H9 (cell line): ENCODE data around the gene LAMA5. TPM values are rescaled to one million over a fixed set of nuclear protein-coding genes. Genes with fewer than 3 reads are reported as not detected.
A peak's percentile ranks its signal among the peaks of the same experiment; 100 is the strongest.

Source experiments
- DNase-seq: peaks from one replicate; pipeline ENCODE4 v3.0.0-alpha.2; 2017
- H2AFZ ChIP-seq: one replicate; pipeline ENCODE4 v1.6.1; 2013; ENCODE audit warnings: mild to moderate bottlenecking, low read length, control low read depth, moderate library complexity
- H2AK5ac ChIP-seq: 2 replicates; pipeline ENCODE4 v1.6.1; 2013; ENCODE audit warnings: low read length, control low read depth, mixed read lengths; ENCODE audit not compliant: insufficient read length
- H2BK120ac ChIP-seq: one replicate; pipeline ENCODE4 v1.6.1; 2013; ENCODE audit warnings: low read depth, mild to moderate bottlenecking, low read length, control low read depth, inconsistent platforms; ENCODE audit not compliant: poor library complexity, severe bottlenecking
- H2BK12ac ChIP-seq: 2 replicates; pipeline ENCODE4 v1.6.1; 2013; ENCODE audit warnings: low read length, control low read depth, mixed read lengths, low read depth; ENCODE audit not compliant: insufficient read length
- H2BK15ac ChIP-seq: 2 replicates; pipeline ENCODE4 v1.6.1; 2013; ENCODE audit warnings: low read depth, low read length, control low read depth
- H2BK20ac ChIP-seq: one replicate; pipeline ENCODE4 v1.6.1; 2013; ENCODE audit warnings: low read depth, mild to moderate bottlenecking, low read length, control low read depth, inconsistent platforms; ENCODE audit not compliant: poor library complexity, severe bottlenecking
- H2BK5ac ChIP-seq: 2 replicates; pipeline ENCODE4 v1.6.1; 2013; ENCODE audit warnings: low read length, control low read depth, mixed read lengths; ENCODE audit not compliant: insufficient read length
- H3K14ac ChIP-seq: 2 replicates; pipeline ENCODE4 v1.6.1; 2013; ENCODE audit warnings: low read length, control low read depth; ENCODE audit not compliant: insufficient read depth
- H3K18ac ChIP-seq: 2 replicates; pipeline ENCODE4 v1.6.1; 2013; ENCODE audit warnings: low read depth, mild to moderate bottlenecking, mixed read lengths, low read length, control low read depth; ENCODE audit not compliant: insufficient read length
- H3K23ac ChIP-seq: 2 replicates; pipeline ENCODE4 v1.6.1; 2013; ENCODE audit warnings: low read length, control low read depth, mixed read lengths, low read depth; ENCODE audit not compliant: insufficient read length
- H3K23me2 ChIP-seq: 2 replicates; pipeline ENCODE4 v1.6.1; 2013; ENCODE audit warnings: low read depth, mild to moderate bottlenecking, mixed read lengths, low read length, control low read depth; ENCODE audit not compliant: insufficient read length, poor library complexity, severe bottlenecking
- H3K27ac ChIP-seq: 2 replicates; pipeline ENCODE4 v1.5.1; 2013; ENCODE audit warnings: low read length, control low read depth, mixed read lengths, low read depth; ENCODE audit not compliant: insufficient read length
- H3K27me3 ChIP-seq: 2 replicates; pipeline ENCODE4 v1.6.1; 2013; ENCODE audit warnings: low read length, control low read depth, inconsistent platforms; ENCODE audit not compliant: insufficient read depth
- H3K4ac ChIP-seq: 2 replicates; pipeline ENCODE4 v1.6.1; 2013; ENCODE audit warnings: low read depth, mild to moderate bottlenecking, control low read depth, inconsistent platforms, low read length, moderate library complexity
- H3K4me1 ChIP-seq: 2 replicates; pipeline ENCODE4 v1.6.1; 2013; ENCODE audit warnings: low read length, control low read depth, inconsistent platforms; ENCODE audit not compliant: insufficient read depth
- H3K4me2 ChIP-seq: 2 replicates; pipeline ENCODE4 v1.6.1; 2013; ENCODE audit warnings: low read length, control low read depth, mixed read lengths; ENCODE audit not compliant: insufficient read length, insufficient read depth
- H3K56ac ChIP-seq: 2 replicates; pipeline ENCODE4 v1.6.1; 2013; ENCODE audit warnings: low read depth, mild to moderate bottlenecking, mixed read lengths, low read length, control low read depth; ENCODE audit not compliant: insufficient read length
- H3K79me1 ChIP-seq: 2 replicates; pipeline ENCODE4 v1.6.1; 2013; ENCODE audit warnings: low read depth, mild to moderate bottlenecking, moderate library complexity, low read length, control low read depth, inconsistent platforms; ENCODE audit not compliant: insufficient read depth, poor library complexity, severe bottlenecking
- H3K79me2 ChIP-seq: 2 replicates; pipeline ENCODE4 v1.6.1; 2013; ENCODE audit warnings: low read length, control low read depth, inconsistent platforms; ENCODE audit not compliant: insufficient read depth
- H3K9ac ChIP-seq: 2 replicates; pipeline ENCODE4 v1.6.1; 2013; ENCODE audit warnings: low read length, control low read depth, mixed read lengths; ENCODE audit not compliant: insufficient read length; ENCODE audit errors: extremely low read depth
- H3K9me3 ChIP-seq: one replicate; pipeline ENCODE4 v1.6.1; 2013; ENCODE audit warnings: low read depth, low read length, inconsistent platforms; ENCODE audit not compliant: control insufficient read depth
- H3T11ph ChIP-seq: one replicate; pipeline ENCODE4 v1.6.1; 2013; ENCODE audit warnings: mild to moderate bottlenecking, low read length, control low read depth, inconsistent platforms
- H4K20me1 ChIP-seq: one replicate; pipeline ENCODE4 v1.6.1; 2013; ENCODE audit not compliant: control insufficient read depth, insufficient read length, insufficient read depth
- H4K5ac ChIP-seq: 2 replicates; pipeline ENCODE4 v1.6.1; 2013; ENCODE audit warnings: low read depth, mild to moderate bottlenecking, mixed read lengths, low read length, control low read depth; ENCODE audit not compliant: insufficient read length
- H4K8ac ChIP-seq: replicated peaks from 2 replicates; pipeline ENCODE4 v1.6.1; 2013; ENCODE audit warnings: low read length, control low read depth, mixed read lengths, low read depth; ENCODE audit not compliant: insufficient read length
- H4K91ac ChIP-seq: 2 replicates; pipeline ENCODE4 v1.6.1; 2013; ENCODE audit warnings: low read depth, mild to moderate bottlenecking, moderate library complexity, mixed read lengths, low read length, control low read depth; ENCODE audit not compliant: insufficient read length
- H3K27ac Mint-ChIP-seq, 3 experiments: 2 replicates in 2 of 3; 3 replicates in 1 of 3; pipeline ENCODE4 v1.8.0; 2020 to 2021; ENCODE audit warnings: mixed read lengths in 3 of 3, mild to moderate bottlenecking in 1 of 3, moderate library complexity in 1 of 3
- H3K27me3 Mint-ChIP-seq: 2 replicates; pipeline ENCODE4 v1.8.0; 2021; ENCODE audit warnings: low read depth, mild to moderate bottlenecking, moderate library complexity, mixed read lengths
- H3K36me3 Mint-ChIP-seq, 3 experiments: 2 replicates in 2 of 3; 3 replicates in 1 of 3; pipeline ENCODE4 v1.8.0; 2020 to 2021; ENCODE audit warnings: low read depth in 3 of 3, mixed read lengths in 3 of 3; ENCODE audit not compliant: insufficient read depth in 1 of 3
- H3K4me1 Mint-ChIP-seq, 2 experiments: 2 replicates each; pipeline ENCODE4 v1.8.0; 2020; ENCODE audit warnings: mixed read lengths in 2 of 2
- H3K4me3 Mint-ChIP-seq, 2 experiments: 2 replicates in 1 of 2; 3 replicates in 1 of 2; pipeline ENCODE4 v1.8.0; 2020 to 2021; ENCODE audit warnings: mild to moderate bottlenecking in 2 of 2, mixed read lengths in 2 of 2, moderate library complexity in 1 of 2
- H3K9me3 Mint-ChIP-seq, 2 experiments: 2 replicates in 1 of 2; 3 replicates in 1 of 2; pipeline ENCODE4 v1.8.0; 2020; ENCODE audit warnings: mild to moderate bottlenecking in 2 of 2, mixed read lengths in 2 of 2, moderate library complexity in 1 of 2
- WGBS: extraction: QIAGEN DNeasy Blood & Tissue Kit; methylation state at CpG from one replicate; pipeline ENCODE4 v1.1.7; 2013; ENCODE audit warnings: missing lambda C conversion rate, low lambda C conversion rate, mixed read lengths; ENCODE audit not compliant: insufficient read length; ENCODE audit errors: extremely low coverage; 5-methylcytosine and 5-hydroxymethylcytosine counted together
- total RNA-seq: library from RNA; stranded (reverse); gene quantifications from 2 replicates; pipeline ENCODE4 v1.2.1, GENCODE V29; 2021
- TF ChIP-seq, protein P1 (sequence below): fragments of 200-600 bp; sonication (generic); conservative IDR thresholded peaks from 3 replicates; pipeline ENCODE4 v1.8.0; 2021; ENCODE audit warnings: antibody characterized with exemption, mild to moderate bottlenecking

The LAMA5 gene
- total RNA-seq, 1 experiment from 2014 or later = 200 TPM

GRCh38 chr20:62354811-62355341, 12.2 kb downstream of the LAMA5 start:
- Histone ChIP-seq H3K14ac (no peak overlapping the region; the same call in 1 of the 2 replicates), H3K79me1 (peaks cover 5% of the 10 kb centered on the region), H3T11ph (no peak overlapping the region), H2BK20ac (no peak overlapping the region), H4K8ac (no peak overlapping the region), H3K9me3 (no peaks in the 10 kb centered on the region), H3K23ac (no peak overlapping the region), H3K79me2 (peaks cover 4% of the 10 kb centered on the region; the same call in 1 of the 2 replicates), H3K56ac (no peak overlapping the region), H3K4me2 (no peak overlapping the region), H3K4ac (peak overlapping the region; percentile 29; the same call in 1 of the 2 replicates), H3K18ac (no peak overlapping the region), H4K20me1 (no peaks in the 10 kb centered on the region), H2BK5ac (no peak overlapping the region), H3K9ac (no peak overlapping the region), H3K27me3 (no peaks in the 10 kb centered on the region), H2AK5ac (no peak overlapping the region), H2BK120ac (no peak overlapping the region), H3K27ac (no peak overlapping the region), H2BK12ac (no peak overlapping the region), H2BK15ac (no peak overlapping the region), H4K91ac (no peak overlapping the region), H2AFZ (no peak overlapping the region), H4K5ac (no peak overlapping the region), H3K4me1 (no peaks in the 10 kb centered on the region; the same call in 1 of the 2 replicates), H3K23me2 (no peaks in the 10 kb centered on the region)
- Mint-ChIP-seq H3K27ac (peak overlapping the region in 1 of 3 experiments; percentile 68; a peak in 2 of 7 replicates), H3K4me1 (peaks cover 13 to 28% of the 10 kb centered on the region in 2 experiments), H3K9me3 (peaks cover 0 to 5% of the 10 kb centered on the region in 2 experiments; a peak in 2 of 5 replicates), H3K4me3 (no peak overlapping the region), H3K27me3 (no peaks in the 10 kb centered on the region), H3K36me3 (peaks cover 0 to 28% (median 23%) of the 10 kb centered on the region in 3 experiments; a peak in 5 of 7 replicates)
- no peak for DNase-seq
- TF ChIP-seq, protein P1, sequence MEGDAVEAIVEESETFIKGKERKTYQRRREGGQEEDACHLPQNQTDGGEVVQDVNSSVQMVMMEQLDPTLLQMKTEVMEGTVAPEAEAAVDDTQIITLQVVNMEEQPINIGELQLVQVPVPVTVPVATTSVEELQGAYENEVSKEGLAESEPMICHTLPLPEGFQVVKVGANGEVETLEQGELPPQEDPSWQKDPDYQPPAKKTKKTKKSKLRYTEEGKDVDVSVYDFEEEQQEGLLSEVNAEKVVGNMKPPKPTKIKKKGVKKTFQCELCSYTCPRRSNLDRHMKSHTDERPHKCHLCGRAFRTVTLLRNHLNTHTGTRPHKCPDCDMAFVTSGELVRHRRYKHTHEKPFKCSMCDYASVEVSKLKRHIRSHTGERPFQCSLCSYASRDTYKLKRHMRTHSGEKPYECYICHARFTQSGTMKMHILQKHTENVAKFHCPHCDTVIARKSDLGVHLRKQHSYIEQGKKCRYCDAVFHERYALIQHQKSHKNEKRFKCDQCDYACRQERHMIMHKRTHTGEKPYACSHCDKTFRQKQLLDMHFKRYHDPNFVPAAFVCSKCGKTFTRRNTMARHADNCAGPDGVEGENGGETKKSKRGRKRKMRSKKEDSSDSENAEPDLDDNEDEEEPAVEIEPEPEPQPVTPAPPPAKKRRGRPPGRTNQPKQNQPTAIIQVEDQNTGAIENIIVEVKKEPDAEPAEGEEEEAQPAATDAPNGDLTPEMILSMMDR = no peak
- no CpG with 5 or more reads among the region's 16 CpGs for WGBS
